NCI-H1417 (cell line): ENCODE results near the gene PLXNC1.
"Not testable (repeated sequence)": the region's sequence is repeated elsewhere in the genome, so short reads cannot be mapped to it uniquely, and the experiment has no call there.

Source experiments
- DNase-seq, 3 experiments: peaks; one replicate each; lab custom pipeline; 2025; lab: John Stamatoyannopoulos, UW

The PLXNC1 gene

GRCh38 chr12:94290353-94290752 is 142.0 kb downstream of the PLXNC1 start:
- peak in 1 of 3 experiments; percentile 36 for DNase-seq

GRCh38 chr12:94297096-94297699 is 148.8 kb downstream of the PLXNC1 start:
- DNase-seq: no peak

- DNase-seq: no peak
These were observed 149.6 kb downstream of the PLXNC1 start for GRCh38 chr12:94297876-94298505.

- DNase-seq: no peak
These were observed 151.5 kb downstream of the PLXNC1 start for GRCh38 chr12:94299846-94300245.

- no peak for DNase-seq
These were observed 155.6 kb downstream of the PLXNC1 start for GRCh38 chr12:94304012-94304411.

- no peak for DNase-seq
These were observed 156.2 kb downstream of the PLXNC1 start for GRCh38 chr12:94304566-94305061.

GRCh38 chr12:94305130-94305957 is 157.0 kb downstream of the PLXNC1 start:
- DNase-seq: peak in 2 of 3 experiments; percentile 15 to 53

- no peak for DNase-seq
These were observed 160.2 kb downstream of the PLXNC1 start for GRCh38 chr12:94308612-94309011.

- no peak for DNase-seq
These were observed 161.0 kb downstream of the PLXNC1 start for GRCh38 chr12:94309373-94309772.

GRCh38 chr12:94312378-94312777 is 164.0 kb downstream of the PLXNC1 start:
- no peak for DNase-seq

GRCh38 chr12:94316600-94316999 is 168.2 kb downstream of the PLXNC1 start:
- not testable (repeated sequence) for DNase-seq

GRCh38 chr12:94318181-94318580 is 169.8 kb downstream of the PLXNC1 start:
- no peak for DNase-seq

GRCh38 chr12:94320109-94320508 is 171.7 kb downstream of the PLXNC1 start:
- DNase-seq: no peak

GRCh38 chr12:94322346-94322745 is 174.0 kb downstream of the PLXNC1 start:
- DNase-seq: no peak

GRCh38 chr12:94326234-94326633 is 177.9 kb downstream of the PLXNC1 start:
- DNase-seq: no peak

GRCh38 chr12:94326727-94327126 is 178.3 kb downstream of the PLXNC1 start:
- DNase-seq: no peak

GRCh38 chr12:94327809-94328208 is 179.4 kb downstream of the PLXNC1 start:
- DNase-seq: no peak

- DNase-seq: peak in 1 of 3 experiments; percentile 7
These were observed 181.0 kb downstream of the PLXNC1 start for GRCh38 chr12:94329366-94329765.

- DNase-seq: no peak
These were observed 185.0 kb downstream of the PLXNC1 start for GRCh38 chr12:94333396-94333795.

- DNase-seq: no peak
These were observed 188.0 kb downstream of the PLXNC1 start for GRCh38 chr12:94336211-94336925.

GRCh38 chr12:94338006-94338794 is 189.8 kb downstream of the PLXNC1 start:
- no peak for DNase-seq
